HG03066 (cell line): ENCODE measurements around the gene PEX11B.

Experiments
- ATAC-seq: cut with Tn5 transposase; IDR thresholded peaks from one replicate; pipeline ENCODE4 v1.9.1; 2021; ENCODE audit warnings: low read depth; ENCODE audit not compliant: unreplicated experiment

PEX11B gene

GRCh38 chr1:145916745-145917144 lies 1.8 kb downstream of the PEX11B start:
- ATAC-seq: no peak

GRCh38 chr1:145912128-145912641 lies 6.3 kb downstream of the PEX11B start:
- ATAC-seq: no peak

- ATAC-seq: no peak
Measured at GRCh38 chr1:145908653-145909052, 9.9 kb downstream of the PEX11B start.

GRCh38 chr1:145906954-145907753 lies 11.4 kb downstream of the PEX11B start:
- ATAC-seq: no peak

- ATAC-seq: no peak
Measured at GRCh38 chr1:145901312-145902021, 17.1 kb downstream of the PEX11B start.

- ATAC-seq: no peak
Measured at GRCh38 chr1:145898756-145899155, 19.8 kb downstream of the PEX11B start.

- ATAC-seq: no peak
Measured at GRCh38 chr1:145897969-145898368, 20.5 kb downstream of the PEX11B start.

- ATAC-seq: no peak
Measured at GRCh38 chr1:145895471-145895870, 23.0 kb downstream of the PEX11B start.

- ATAC-seq: no peak
Measured at GRCh38 chr1:145893306-145894055, 25.0 kb downstream of the PEX11B start.

- no peak for ATAC-seq
Measured at GRCh38 chr1:145892486-145893087, 25.9 kb downstream of the PEX11B start.

GRCh38 chr1:145891587-145892485 lies 26.7 kb downstream of the PEX11B start:
- no peak for ATAC-seq

GRCh38 chr1:145891143-145891542 lies 27.4 kb downstream of the PEX11B start:
- ATAC-seq: no peak

- ATAC-seq: no peak
Measured at GRCh38 chr1:145889722-145890121, 28.8 kb downstream of the PEX11B start.

GRCh38 chr1:145887631-145888030 lies 30.9 kb downstream of the PEX11B start:
- no peak for ATAC-seq

- no peak for ATAC-seq
Measured at GRCh38 chr1:145886816-145887215, 31.7 kb downstream of the PEX11B start.

GRCh38 chr1:145886390-145886789 lies 32.1 kb downstream of the PEX11B start:
- ATAC-seq: no peak

GRCh38 chr1:145885738-145886287 lies 32.7 kb downstream of the PEX11B start, which contains the start of gene ANKRD35:
ANKRD35 (minus strand) TSS chr1:145885866; CDS start chr1:145885758, 108 bp downstream.
- peak; percentile 99 for ATAC-seq

- ATAC-seq: no peak
Measured at GRCh38 chr1:145884675-145885074, 33.8 kb downstream of the PEX11B start.

GRCh38 chr1:145879775-145880174 lies 38.7 kb downstream of the PEX11B start:
- ATAC-seq: no peak
